A204.1 (cell line): ENCODE measurements around the gene CCDC70.

Source experiments
- FAIRE-seq: peaks from 2 replicates; lab custom pipeline; 2012; peaks lifted over from hg19 to GRCh38; lab: Jason Lieb, UNC

The CCDC70 gene

DNA sequence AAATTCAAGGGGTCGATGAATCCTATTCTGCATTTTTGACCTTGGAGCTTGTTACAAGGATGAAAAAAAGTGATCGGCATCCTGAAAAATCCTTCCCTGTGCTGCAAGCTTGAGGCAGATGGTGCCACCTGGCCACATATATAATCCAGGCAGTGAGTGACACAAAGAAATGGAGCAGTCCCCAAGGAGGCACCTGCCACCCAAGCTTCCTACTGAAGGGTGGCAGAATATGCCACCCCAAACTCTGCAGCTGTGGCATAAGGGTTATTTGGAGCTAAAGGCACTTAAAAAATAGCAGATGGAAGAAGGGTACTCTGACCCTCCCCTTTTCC lies 32.2 kb upstream of the CCDC70 start:
- no peak for FAIRE-seq

DNA sequence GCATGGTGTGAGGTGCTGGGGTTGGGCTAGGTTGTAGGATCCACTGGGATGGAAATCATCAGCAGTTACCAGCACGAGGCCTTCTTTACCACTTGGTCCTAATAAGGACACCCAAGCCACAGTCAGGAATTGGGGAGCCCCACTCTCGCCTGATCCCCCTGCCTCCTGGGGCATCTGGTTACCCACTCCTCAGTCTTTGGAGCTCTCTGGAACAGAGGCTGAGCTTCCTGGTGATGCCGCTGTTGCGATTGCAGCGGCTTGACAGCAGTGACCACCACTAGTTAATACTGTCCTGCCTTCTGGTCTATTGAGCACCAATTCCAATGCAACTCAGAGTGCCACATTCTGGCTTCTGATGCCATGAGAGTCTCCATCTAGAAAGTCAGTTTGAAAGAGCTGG lies 30.2 kb upstream of the CCDC70 start:
- FAIRE-seq, result no peak

DNA sequence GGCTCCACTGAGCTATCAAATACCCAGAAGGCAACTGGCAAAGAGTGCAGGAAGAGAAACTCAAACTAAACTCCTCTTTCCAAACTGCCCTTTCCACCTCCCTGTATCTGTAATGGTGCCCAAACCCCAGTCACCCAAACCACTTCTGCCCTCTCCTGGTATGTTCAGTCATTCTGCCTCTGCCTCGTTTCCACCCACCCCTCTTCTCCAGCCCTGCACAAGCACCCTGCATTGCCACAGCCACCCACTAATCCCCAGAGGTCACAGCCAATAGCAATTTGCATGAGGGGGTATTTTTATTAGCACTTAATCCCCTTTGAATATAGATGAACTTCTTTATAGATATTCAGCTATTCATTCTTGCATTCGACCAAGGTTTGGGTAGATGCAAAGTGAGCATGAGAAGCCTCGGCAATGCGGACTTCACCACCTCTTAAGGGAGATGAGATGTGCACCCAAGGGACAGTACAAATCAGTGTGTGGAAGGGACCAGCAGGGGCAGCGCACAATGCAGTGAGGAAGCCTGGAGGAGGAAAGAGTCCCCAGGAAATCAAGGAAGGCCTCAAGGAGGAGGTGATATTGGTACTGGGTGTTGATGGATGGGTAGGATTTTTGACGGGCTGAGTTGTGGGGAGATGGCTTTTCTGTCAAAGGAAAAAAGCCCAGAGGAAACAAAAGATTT lies 29.2 kb upstream of the CCDC70 start:
- no peak for FAIRE-seq

DNA sequence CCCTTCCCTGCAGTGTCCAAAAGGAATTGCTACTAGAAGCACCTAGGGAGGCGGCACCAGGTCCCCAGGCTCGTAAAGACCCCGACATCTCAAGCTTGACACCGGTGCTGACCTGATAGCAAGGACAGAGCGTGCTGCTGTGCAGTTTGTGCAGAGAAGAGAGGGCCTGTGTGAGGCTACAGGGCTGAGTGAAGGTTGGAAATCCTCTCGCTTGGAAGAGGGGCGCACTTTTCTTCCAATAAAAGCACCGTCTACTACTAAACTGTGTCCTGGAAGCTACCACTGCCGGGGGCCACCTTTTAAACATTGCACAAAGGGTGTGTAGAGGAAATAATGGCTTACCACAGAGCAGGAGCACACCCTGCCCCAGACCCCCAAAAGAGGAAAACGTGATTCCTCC lies 27.8 kb upstream of the CCDC70 start:
- no peak for FAIRE-seq

DNA sequence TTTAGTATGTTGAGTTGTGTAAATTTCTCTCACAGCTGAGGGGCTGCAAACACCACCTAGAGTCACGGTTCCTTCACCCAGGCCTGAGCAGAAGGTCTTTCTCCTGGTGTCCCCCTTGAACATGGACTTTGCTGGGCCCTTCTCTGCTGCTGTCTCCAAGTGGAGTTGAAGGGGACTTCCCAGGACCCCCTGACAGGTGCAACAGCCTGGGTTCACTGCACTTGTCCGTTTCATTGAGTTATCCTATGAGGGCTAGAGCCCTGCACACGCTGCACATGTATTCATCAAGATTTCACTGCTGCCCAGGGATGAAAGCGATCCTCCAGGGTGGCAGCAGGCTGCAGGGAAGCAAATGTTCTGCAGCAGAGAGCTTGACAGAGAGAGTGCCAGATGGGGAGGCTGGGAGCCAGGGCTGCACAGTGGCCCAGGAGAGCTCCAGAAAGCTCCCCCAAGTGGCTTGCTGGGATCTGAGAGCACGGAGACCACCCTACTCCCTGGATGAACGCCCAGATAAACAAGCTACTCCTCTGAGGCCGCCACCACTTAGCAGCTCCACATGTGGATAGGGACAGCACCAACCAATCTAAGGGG lies 27.1 kb upstream of the CCDC70 start:
- FAIRE-seq, result no peak

DNA sequence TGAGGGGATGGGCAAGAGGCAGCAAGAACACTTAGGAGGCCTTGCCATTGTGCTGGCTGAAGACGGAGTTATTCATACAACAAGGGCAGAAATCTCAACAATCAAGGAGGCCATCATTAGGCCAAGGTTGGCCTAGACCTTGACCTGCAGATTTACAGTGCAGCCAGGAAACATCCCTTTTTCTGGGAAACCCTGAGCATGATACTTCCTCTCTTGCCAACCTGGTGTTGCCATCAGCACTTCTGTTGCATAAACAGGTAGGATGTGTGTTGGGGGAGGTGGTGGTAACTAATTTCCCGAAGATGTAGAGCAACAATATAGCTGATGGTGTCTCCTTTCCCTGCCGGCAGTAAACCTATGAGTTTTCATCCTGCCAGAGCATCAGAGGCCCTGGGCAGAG lies 24.8 kb upstream of the CCDC70 start:
- FAIRE-seq, result no peak

DNA sequence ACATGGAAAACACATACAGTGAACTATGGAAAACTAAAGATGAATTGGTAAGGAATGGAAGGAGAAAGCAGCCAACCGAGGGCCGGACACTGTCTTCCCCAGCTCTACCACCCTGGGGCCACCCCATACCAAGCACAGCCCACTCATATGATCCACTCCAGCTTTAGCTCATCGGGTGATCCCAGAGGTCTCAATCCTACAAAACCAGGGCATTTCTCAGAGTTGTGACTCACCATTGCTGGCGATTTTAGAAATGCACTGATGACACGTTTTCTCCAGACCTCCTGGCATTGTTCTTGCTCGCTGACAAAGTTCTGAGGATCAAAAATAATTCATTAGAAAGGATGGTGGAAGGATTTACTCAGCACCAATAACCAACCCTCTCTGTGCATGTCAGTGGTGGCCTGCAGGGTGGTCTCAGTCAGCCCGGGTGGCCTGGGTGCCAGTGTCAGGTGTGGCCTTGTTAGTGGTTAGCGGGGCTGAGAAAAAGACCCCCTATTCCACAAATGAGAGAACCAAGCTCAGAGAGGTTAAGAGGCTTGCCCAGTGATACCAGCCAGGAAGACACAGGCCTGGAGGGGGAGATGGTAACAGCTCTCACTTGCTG lies 23.4 kb upstream of the CCDC70 start:
- FAIRE-seq, result no peak

DNA sequence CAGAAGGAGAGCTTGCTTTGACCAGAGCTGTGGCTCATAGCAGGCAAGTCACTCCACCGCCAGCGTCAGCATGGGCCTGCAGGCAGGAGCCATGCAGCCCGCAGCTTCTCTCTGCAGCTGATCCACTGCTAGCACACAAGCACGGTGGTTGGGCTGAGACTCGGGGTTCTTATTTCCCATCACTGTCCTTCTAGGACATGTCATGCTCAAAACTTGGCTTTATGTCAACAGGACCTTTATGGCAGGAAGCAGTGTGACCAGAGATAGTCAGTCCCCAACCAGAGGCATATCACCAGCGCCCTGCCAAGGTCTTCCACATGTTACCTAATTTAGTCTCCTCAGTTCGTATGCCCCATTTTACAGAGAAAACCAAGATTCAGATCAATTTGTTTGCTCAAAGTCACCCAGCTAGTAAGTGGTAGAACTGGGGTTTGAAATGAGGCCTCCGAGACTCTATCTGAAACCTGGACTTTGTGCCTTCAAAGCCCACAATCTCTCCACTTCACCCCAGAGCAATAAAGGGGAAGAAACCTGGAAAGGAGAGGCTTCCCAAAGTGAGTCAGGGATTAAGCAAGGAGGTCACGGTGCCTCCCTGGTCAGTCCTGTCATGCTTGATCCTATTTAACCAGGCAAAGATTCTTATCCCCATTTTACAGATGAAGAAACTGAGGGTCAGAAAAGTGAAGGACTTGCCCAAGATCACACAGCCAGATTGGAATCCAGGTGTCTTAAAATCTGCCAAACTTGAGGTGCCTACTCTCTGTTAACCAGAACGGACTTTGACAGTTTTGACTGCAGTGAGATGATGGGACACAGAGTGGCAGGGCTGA lies 21.8 kb upstream of the CCDC70 start:
- FAIRE-seq, result no peak

DNA sequence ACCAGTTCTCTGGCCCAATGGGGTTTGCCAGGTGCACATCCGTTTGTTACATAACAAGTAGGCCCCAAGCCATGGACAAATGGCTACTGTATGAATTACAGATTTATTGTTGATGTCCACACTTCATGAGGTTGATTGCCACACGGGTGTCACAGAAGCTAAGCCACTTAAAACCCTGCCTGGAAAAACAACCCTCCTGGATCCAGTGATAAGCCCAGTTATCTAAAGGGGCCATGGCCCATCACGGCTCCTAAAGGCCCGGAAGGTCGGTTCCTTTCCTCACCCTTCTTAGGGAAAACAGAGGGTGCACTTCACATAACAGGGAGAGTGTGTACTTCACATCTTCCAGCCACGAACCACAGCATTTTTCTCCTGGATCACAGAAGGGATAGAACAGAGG lies 20.9 kb upstream of the CCDC70 start:
- FAIRE-seq, result no peak

DNA sequence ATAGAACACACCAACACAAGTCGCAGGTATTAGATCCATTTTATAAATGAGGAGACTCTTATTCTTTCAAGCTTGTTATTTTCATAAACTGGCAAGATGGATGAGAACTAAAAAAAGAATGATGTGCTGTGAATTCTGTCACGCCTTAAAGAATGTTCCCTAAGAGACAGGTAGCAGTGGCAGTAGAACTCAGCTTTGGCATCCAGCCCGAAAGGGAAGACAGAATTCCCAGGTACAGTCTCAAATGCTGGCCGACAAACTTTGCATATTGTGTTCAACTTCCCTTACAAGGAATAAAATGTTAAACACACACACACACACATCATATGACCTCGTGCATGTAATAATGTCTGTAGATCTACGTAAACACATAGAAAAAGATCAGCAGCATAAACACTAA lies 20.0 kb upstream of the CCDC70 start:
- FAIRE-seq, result no peak

DNA sequence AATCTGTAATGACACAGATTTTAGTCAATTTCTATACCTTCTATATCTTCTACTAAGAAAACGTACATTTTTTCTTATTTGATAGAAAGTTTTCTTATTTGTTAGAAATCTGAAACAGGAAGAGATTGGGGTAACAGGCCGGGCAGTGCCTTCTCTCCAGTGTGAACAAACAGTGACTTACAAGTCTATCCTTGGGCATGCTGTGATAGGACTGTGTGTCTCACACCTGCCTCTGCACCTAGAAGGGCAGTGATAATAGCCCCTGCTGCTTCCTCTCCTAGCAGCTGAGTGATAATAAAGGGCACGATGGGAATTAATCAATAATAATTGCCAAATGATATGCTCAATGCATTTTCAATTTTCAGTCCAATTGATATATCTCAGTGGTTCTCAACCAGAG lies 18.2 kb upstream of the CCDC70 start:
- no peak for FAIRE-seq

DNA sequence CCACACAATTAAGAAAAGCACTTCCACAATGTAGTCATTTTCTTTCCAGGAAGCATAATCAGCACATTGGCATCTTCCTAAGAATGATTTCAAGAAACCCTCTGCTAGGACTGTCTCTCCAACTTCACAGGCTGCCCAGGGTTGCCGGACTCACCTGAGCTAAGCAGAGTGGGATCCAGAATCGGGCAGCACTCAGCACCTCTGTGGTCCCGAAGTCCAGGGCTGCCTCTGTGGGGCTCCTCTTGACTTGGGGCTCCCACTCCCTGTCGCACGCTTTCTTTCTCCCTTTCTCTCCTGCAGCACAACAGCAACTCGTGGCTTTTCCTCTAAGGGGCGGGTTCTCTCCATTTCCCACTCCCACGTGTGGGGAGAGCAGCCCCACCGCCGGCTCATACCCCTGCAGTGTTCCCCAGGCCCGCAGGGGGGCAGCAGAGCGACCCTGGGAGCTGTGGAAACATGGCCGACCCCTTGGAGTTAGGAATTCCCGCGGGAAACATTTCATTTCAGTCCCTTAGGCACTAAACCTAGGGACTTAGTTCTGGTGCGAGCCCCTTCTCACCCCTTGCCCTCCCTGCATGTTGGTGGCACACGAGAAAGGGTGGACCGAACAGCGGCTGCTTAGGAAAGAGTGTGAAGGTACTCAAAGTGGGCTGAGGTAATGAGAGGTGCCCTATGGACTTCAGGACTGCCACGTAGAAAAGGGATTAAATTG lies 16.8 kb upstream of the CCDC70 start, which contains the start of gene TMEM272:
TMEM272 (minus strand) TSS at position 316 of the 712 bp plus-strand sequence. CDS start 6,647 bp downstream, outside the sequence.
- FAIRE-seq, result no peak

DNA sequence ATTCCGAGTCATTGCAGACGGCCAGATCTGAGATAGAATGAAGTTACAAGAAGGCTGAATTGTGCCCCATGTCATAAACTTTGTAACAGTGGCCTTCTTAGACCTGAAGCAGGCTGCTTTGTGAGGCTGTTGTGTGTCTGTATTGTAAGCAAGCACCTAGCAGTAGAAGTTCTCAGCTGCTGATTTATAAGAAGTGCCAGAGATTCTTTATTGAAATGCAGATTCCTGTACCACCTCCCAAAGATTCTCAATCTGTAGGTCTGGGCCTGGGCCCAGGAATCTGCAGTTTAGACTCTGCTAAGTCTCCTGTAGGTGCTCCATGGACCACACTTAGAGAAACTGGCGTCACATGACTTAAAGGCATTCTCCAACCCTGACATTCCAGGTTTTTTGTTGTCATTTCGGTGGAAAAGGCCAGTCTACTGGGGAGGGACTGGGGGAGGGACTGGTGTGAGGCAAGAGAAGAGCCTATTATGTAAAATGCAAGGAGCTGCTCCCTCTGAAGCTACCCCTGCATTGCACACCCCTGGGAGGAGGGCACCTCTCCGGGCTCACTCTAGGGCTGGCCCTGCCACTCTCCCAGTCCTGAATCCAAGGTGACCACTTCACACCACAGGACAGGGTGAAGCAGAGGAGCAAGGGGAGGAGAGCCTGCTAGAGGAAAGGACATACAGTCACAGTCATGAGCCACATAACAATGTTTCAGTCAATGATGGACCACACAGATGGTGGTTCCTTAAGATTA lies 16.0 kb upstream of the CCDC70 start:
- no peak for FAIRE-seq

DNA sequence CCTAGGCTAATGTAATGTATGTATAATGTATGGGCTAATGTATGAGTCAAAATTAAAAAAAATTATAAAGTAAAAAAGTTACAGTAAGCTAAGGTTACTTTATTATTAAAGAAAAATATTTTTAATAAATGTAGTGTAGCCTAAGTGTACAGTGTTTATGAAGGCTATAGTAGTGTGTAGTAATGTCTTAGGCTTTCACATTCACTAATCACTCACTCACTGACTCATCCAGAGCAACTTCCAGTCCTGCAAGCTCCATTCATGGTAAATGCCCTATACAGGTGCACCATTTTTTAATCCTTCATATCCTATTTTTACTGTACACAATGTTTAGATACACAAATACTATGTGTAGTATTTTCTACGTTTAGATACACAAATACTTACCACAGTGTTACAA lies 15.0 kb upstream of the CCDC70 start:
- FAIRE-seq, result no peak

DNA sequence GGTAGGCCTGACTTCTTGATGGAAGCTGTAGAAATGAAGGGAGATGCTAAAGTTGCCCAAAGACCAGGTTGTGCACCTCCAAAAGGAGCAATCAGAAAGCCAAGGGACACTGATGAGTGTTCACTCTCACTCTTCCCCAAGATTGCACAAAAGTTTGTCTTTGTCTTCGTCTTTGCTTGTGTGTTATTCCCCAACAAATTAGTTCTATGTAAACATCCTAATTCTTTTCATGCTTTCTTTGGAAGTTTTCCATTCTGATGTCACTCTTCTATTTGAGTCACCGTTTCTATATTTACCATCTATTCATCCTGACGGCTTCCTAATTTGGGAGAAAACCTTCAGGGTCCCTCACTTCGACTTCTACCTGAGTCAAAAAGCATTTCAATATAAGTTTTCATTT lies 13.1 kb upstream of the CCDC70 start:
- FAIRE-seq, result no peak

DNA sequence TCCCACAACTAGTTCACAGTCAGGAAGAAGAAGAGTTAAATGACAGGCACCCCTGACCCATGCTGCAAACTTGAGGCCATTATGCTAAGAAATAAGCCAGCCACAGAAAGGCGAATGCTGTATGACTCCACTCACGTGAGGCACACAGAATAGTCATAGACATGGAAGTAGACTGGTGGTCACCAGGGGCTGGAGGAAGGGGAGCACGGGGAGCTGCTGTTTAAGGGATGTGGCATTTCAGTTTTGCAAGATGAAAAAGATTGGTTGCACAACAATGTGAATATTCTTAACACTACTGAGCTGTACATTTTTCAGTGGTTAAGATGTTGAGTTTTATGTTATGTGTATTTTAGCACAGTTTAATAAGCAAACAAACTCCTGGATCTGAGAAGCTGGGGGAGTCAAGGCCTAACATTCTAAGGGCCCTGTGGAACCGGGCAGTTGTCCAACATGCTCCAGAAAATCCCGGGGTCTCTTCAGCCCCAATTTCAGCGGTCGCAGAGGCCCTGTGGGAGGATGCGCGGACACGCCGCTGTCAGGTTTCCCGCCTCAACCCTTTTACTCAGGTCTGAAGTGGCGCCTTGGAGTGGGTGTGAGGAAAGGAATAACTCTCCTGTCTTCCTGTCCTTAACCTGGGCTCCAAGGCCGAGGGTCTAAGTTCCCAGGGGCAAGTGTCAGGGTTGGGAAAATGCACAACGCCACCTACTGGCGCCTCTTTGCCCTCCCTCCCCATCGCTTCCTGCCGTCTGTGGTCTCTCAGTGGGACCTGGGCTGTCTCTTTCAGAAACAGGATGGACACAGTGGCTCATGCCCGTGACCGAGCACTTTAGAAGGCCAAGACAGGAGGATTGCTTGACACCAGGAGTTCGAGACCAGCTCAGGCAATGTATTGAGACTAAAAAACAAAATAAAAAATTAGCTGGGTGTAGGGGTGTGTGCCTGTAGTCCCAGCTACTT lies 12.3 kb upstream of the CCDC70 start:
- FAIRE-seq, result no peak

DNA sequence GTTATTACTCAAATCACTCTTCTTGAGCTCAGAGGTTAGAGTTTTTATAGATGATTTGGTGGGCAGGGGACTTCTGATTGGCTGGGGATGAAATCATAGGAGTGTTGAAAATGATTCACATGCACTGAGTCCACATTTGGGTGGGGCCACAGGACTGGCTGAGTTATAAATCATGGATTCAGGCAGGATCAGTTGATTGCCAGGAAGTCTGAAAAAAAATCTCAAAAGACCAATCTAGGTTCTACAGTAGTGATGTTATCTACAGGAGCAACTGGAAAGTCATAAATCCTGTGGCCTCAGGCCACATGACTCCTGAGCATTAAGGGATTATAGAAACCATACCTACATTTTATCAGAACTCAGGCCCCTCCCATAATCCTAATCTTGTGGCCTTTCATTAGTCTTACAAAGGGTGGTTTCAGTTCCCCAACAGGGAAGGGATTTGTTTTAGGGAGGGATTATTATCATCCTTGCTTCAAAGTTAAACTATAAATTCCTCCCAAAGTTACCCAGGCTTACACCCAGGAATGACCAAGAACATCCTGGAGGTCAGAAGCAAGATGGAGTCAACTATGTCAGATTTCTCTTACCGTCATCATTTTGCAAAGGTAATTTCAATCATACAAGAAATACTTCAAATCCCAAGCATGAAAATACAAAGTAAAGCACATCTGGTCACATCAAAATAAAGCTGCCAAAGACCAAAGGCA lies 5.6 kb upstream of the CCDC70 start:
- no peak for FAIRE-seq

DNA sequence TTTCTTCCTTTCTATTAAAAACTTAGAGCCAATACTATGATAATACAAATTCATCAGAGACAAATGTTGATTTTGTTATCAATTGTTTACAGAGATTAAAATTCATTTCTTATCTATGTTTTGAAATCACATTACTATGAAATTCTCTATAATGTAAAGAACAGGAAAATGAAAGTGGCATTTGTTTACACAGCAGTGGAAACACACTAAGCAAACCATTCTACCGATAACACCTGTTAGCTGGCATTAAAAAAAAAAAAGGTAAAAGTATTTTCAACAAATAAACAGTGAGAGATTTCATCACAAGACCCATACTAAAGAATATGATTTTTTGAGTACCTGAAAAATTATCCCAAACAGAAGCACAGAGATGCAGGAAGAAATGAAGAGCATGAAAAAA lies 4.8 kb upstream of the CCDC70 start:
- FAIRE-seq, result no peak

DNA sequence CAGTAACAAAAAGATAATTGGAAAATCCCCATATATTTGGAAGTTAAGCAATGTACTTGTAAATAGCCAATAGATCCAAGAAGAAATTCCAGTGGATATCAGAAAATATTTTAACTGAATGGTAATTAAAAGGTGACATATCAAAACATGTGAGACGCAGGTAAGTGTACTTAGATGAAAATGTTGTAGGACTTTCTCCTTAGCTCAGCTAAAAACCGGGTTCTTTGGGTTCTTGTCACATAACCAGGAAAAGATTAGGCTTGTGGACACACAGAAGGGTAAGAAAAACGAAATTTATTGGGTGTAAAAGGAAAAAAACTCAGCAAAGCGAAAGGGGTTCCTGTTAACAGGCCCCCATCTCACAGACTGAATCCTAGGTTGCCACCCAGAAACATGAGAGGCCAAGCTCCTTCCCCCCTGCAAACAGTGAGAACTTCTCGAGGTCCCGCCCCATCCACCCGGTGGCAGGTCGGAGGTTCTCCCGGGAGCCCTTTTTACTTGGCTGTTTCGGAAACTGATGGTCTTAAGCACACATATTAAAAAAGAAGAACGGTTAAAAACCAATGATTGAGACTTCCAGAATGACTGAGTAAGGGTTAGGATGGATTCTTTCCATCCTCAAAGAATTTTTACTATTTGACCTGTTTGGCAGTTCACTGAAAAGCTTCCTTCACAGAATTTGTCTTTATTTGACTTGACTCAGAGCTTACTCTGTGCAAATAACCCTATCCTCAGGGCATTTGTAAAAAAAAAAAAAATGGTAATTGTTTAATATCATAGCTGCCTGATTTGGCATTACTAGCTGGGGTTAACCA lies 3.1 kb upstream of the CCDC70 start:
- FAIRE-seq, result no peak
